HG03159 (cell line): Measurements from ENCODE around the gene HMX3.

ENCODE experiments used
- ATAC-seq: cut with Tn5 transposase; IDR thresholded peaks from one replicate; pipeline ENCODE4 v1.9.1; 2021; ENCODE audit warnings: mild to moderate bottlenecking, moderate library complexity; ENCODE audit not compliant: unreplicated experiment

Gene HMX3

GRCh38 chr10:123146894-123147634 lies 11.3 kb downstream of the HMX3 start:
- no peak for ATAC-seq

GRCh38 chr10:123147635-123148413 lies 12.1 kb downstream of the HMX3 start, which contains the start of gene HMX2:
Gene HMX2, plus strand, starts transcription at chr10:123148136. Its CDS starts 243 bp downstream, at chr10:123148379.
- no peak for ATAC-seq

- no peak for ATAC-seq
Observed at GRCh38 chr10:123148414-123149161, 12.8 kb downstream of the HMX3 start.

GRCh38 chr10:123149162-123149567 lies 13.4 kb downstream of the HMX3 start:
- no peak for ATAC-seq

- no peak for ATAC-seq
Observed at GRCh38 chr10:123149568-123150270, 13.9 kb downstream of the HMX3 start.

GRCh38 chr10:123150271-123150985 lies 14.7 kb downstream of the HMX3 start:
- no peak for ATAC-seq

GRCh38 chr10:123150986-123151736 lies 15.4 kb downstream of the HMX3 start:
- no peak for ATAC-seq

- no peak for ATAC-seq
Observed at GRCh38 chr10:123151737-123152135, 16.0 kb downstream of the HMX3 start.

- ATAC-seq, result no peak
Observed at GRCh38 chr10:123153486-123154091, 17.8 kb downstream of the HMX3 start.

- ATAC-seq, result peak; percentile 90
Observed at GRCh38 chr10:123154092-123154710, 18.4 kb downstream of the HMX3 start, which contains the start of gene BUB3. Gene BUB3, plus strand, starts transcription at chr10:123154402. Its CDS starts 516 bp downstream, at chr10:123154918.

- peak; percentile 38 for ATAC-seq
Observed at GRCh38 chr10:123154711-123155505, 19.1 kb downstream of the HMX3 start.

GRCh38 chr10:123156078-123156477 lies 20.3 kb downstream of the HMX3 start:
- no peak for ATAC-seq

- ATAC-seq, result no peak
Observed at GRCh38 chr10:123157210-123157609, 21.4 kb downstream of the HMX3 start.

- ATAC-seq, result no peak
Observed at GRCh38 chr10:123158682-123159081, 22.9 kb downstream of the HMX3 start.

GRCh38 chr10:123160311-123160980 lies 24.7 kb downstream of the HMX3 start:
- no peak for ATAC-seq

GRCh38 chr10:123164319-123164718 lies 28.5 kb downstream of the HMX3 start:
- ATAC-seq, result no peak

GRCh38 chr10:123165445-123166072 lies 29.8 kb downstream of the HMX3 start:
- no peak for ATAC-seq
